HS-5 (cell line): ENCODE data around the gene ABHD12B.
"Not testable (repeated sequence)": the region's sequence is repeated elsewhere in the genome, so short reads cannot be mapped to it uniquely, and the experiment has no call there.

ENCODE experiments used
- DNase-seq: peaks from one replicate; pipeline ENCODE4 v3.0.0-alpha.2; 2012; ENCODE audit warnings: low read depth

The ABHD12B gene

DNA sequence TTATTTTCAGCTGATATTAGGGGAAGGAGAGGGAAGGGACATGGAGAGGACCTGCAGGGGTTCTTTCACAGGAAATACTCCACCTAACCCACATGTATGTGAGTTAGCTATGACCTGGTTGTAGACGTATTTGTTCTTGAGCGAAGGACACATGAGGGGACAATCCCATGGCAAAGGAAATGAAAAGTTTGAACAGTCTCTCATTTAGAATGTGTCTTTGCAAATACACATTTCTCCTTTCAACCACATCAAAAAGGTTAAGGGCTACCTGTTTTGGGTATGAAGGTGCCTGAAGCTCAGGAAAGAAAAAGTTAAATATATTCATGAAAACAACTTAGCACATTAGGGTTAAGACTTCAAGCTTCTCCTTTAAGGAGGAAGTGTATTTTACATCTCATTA lies 65.0 kb downstream of the ABHD12B start:
- DNase-seq: no peak

DNA sequence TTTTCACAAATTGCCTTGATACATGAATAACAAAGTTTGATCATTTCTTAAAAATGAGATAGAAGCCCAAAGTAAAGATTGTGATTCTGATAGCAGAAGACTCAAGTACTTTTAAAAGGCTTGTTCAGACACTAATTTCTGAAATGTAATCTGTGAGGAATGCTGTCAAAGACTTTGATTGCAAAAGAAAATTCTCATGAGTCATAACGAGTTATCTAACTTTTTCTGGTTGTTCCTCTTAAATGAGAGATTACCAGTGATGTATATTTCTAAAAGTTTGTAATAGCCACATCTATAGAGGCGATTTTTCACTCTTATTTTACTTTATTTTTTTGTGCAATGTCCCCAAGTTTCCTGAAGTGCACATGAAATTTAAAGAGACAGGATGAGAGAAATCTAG lies 65.5 kb downstream of the ABHD12B start:
- DNase-seq: no peak

DNA sequence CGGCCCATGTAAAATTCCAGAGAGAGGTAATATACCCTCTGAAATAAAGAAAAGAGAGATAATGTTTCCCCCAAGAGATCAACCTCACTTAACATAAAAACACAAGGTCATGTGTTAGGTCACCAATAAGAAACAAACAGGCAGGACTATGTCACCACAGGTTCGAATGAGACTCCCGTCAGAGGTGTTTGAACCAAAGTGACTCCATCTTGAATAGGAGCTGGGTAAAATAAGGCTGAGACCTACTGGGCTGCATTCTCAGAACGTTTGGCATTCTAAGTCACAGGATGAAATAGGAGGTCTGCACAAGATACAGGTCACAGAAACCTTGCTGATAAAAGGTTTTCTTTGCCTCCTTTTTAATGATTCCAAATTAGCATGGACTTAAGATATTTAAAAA lies 65.9 kb downstream of the ABHD12B start:
- DNase-seq: no peak

DNA sequence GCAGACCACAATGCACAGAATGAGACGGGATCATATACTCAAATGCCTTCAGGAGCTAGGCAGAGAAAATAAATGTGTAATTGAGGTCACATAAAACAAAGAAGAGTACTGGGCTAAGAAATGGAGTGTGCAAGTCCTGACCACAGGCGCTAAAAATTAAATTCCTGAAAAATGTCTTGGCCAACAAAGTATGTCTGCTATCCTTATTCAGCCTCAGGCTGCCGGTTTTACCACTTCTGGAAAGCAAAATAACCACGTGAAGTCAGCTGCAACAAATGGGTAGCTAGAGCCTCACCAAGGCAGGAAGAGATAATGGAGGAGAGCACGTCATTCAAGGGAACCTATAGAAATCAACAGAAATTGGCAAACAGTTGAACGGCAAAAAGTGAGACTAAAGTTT lies 69.3 kb downstream of the ABHD12B start:
- DNase-seq: no peak

DNA sequence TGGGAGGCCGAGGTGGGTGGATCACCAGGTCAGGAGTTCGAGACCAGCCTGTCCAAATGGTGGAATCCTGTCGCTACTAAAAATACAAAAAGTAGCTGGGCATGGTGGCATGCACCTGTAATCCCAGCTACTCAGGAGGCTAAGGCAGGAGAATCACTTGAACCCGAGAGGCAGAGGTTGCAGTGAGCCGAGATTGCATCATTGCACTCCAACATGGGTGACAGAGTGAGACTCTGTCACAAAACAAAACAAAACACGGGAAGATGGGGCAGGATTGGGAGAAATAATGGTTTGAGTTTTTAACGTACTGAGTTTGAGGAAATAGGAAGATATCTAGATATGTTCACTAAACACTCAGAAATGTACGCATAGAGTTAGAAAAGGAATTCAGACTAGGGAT lies 69.8 kb downstream of the ABHD12B start:
- DNase-seq: not testable (repeated sequence)

DNA sequence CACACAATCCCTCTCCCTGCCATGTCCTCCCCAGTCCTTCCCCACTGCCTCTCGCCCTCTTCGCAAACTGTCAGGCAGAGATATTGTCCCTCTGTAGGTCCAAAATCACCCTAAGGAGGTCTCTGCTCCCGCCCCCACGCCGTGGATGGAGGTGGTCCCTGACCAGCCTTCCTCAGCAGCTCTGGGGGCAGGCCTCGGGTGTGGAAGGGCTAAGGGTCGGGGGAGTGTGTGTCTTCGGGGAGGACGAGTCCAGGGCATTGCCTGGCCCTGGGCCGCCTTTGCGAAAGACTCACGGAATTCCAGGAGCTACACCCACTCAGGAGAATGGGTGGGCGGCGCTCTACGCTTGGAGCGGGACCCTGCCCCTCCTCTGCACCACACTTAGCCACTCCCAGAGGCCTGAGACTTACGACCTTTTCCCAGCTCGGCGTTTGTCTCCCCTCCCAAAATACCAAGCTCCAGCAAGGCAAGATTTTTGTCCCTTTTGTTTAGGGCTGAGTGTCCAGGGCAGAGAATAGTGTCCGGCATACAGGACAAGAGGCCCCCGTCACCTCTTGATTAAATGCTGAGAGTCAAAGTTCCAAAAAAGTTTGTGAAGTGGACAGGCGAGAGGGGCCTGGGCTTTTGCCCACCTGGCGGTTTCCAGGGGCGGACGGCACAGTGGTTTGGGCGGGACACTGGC lies 71.5 kb downstream of the ABHD12B start:
- no peak for DNase-seq

DNA sequence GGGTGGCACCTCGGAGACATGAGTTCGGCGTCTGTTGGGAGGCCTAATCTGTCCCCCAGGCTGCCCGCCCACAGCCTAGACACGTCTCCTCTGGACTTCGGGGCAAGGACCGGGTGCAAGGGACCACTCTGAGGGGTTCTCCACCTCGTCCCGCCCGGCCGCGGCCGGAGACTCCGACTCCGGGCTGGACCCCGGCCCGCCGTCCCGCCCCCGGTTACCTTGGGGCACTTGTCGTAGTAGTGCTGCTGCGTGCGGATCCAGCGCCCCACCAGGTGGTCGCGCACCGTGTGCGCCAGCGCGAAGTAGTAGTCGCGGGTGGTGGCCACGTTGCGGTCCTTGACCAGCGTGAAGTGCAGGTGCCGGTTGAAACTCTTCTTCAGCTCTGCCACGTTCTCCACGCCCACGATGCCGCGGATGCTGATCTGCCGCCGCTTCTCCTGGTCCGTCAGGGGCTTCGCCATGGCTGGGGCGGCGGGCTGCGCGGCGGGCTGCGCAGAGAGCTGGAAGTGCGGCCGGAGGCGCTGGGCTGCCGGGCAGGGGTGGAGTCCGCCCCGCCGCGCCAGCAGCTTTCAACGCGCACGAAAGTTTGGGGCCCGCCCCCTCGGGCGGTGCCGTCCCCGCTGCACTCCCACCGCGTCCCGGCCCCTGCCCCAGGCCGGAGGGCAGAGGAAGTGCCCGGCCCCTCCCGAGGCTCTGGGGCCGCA lies 72.2 kb downstream of the ABHD12B start, which contains the start of gene PYGL:
PYGL (minus strand) TSS at position 541 of the 704 bp plus-strand sequence; CDS start at position 461, 80 bp downstream.
- DNase-seq: no peak

DNA sequence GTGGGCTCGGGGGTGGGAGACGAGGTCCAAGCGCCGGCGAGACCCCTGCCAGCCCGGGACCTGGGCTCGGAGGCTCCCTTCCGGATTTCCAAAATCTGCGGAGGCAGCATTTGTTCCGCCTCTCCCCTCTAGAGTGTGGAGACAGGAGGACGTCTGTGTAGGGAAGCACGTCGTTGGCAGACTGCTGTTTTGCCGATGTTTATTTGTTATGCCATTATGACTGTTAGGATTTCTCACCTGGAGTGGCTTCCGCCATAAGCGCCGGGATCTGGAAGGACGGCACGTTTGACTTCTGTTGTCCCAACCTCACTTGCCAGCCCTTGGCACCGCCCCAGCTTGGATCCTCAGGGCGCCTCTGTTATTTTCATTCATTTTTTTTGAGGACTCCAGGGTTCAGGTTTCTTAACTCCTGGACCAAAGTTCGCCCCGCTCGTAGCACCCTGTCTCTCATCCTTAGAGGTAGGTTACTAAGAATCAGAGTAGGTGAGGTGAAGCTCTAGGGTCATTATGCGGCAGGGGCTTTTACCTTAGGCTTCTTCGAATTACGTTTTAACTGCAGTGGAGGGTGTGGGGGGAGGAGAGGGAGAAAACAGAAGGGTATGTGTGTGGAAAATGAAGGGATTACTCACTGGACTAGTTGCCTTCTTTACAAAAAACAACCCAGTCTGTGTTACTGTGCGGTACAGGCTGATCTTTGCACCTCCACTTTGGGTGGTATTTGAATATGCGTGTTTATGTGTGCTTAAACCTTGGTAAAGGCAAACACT lies 73.0 kb downstream of the ABHD12B start:
- DNase-seq: no peak

DNA sequence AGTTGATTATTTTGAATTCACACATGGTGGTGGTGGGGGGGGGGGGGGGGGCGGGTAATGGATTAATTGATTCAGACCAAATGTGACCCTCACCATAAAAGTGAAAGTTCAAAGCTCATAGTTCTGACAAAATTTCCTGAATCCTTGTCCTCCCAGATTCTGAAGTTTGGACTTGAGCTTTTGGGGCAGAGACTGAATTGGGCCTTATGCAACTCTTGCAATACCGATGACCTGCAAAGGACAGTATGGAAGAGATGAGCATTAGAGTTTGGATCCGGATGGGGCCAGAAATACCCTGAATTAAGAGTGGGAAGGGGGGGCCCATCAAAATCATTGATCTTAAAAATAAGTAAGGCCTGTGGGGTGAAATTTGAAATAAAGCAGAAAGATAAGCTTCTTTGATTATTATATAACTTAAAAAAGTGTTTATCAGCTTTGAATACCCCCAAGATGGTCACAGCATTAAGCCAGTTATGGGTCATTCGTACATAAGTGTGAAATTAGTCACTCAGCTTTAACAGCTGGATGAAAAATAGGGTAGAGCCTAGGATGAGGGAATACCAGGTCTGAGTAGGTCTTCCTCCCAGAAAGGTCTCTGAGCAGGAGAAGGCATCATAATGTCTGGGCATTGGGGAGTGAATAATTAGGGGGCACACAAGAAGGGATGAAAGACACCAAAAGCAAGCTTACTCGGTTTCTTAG lies 74.5 kb downstream of the ABHD12B start:
- no peak for DNase-seq

DNA sequence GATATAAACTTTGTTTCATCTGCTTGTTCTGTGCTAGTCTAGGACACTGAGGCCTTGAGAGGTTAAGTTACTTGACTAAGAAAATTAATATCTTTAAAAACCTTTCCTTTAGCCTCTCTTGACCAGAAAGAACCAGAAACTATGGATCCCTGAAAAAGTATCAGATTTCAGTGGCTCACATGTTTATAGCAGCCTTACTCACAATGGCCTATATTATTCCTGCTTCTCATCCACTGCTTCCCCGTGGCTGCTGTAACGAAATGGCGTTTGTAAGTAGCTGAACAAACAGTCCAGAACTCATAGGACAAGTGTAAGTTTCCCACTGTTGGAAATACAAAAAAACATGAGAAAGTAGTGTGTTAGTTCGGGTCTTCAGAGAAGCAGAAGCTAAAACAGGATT lies 75.6 kb downstream of the ABHD12B start:
- DNase-seq: no peak

DNA sequence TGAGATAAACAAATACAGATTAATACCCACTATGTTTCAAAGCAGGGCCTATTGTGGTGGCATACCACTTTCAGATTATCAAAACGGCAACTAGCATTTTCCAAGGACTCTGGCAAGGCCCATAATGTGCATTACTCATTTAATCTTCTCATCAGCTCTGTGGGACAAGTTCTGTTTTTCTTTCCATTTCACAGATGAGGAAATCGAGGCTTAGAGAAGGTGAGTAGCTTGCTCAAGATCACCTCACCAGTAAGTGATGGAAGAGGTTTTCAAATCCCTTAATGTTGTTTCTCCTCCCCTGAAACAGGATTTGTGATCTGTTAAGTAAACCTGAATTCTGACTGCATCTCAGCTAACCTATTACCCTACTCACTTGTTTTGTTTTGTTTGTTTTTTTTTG lies 76.4 kb downstream of the ABHD12B start:
- no peak for DNase-seq

DNA sequence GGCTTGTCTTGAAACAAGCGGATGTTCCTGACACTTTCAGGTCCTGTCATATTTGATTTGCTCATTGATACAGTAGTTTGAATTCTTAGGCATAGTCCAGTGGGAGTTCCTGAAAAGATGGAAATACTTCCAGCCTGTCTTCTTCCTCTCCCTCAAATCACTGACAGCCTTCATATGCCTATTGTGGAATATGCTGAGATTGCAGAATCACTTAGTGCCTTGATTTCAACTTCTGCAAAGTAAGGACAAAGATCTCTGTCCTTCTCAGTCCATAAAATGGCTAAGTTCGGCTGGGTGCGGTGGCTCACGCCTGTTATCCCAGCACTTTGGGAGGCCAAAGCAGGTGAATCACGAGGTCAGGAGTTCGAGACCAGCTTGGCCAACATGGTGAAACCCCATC lies 79.2 kb downstream of the ABHD12B start:
- no peak for DNase-seq

DNA sequence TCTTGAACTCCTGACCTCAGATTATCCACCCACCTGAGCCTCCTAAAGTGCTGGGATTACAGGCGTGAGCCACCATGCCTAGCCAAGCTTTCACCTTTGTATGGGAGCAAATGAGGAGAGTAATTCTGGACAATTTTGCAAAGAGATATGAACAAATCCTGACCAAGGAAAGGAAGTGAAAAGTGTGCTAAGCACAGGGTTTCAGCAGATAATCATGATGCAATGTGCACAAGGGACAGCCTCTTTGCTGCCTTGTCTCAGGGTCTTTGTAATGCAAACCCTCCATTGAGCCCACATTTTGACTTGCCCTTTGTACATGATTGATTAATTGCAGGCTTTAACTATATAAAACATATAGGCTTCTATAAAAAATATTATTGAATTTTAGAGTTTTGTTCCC lies 81.6 kb downstream of the ABHD12B start:
- DNase-seq: no peak
